ENCODE data around the gene RTTN. TPM values are rescaled to one million over a fixed set of nuclear protein-coding genes. Genes with fewer than 3 reads are reported as not detected.

Gene RTTN
- total RNA-seq, 1 experiment from 2014 or later, result 14.3 TPM

DNA sequence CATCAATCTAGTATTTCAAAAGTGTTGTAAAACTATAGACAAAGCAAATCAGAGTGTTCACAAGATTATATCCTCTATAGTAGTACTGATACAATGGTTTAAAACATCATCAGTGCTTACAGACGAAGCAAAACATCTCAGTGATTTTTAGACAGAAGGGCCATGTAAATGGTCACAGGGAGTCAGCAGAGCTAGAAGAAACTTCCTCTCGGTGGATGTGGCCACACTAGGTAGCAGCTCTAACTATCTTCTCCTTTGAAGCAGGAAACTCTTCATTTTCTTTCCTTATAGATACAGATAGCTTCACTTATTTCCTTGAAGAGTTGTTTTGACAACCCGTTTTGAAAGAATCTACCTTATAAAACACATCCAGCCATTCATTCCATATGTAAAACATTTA, 177.4 kb downstream of the RTTN start:
- intact Hi-C loops (cut with micrococcal nuclease; ENCODE audit: unreplicated experiment), result no loop called here
- no peaks in the 10 kb centered on the region for H3F3A ChIP-seq (ENCODE audit: insufficient read depth, low read depth)
- ChIA-PET CTCF (no interaction called here), POLR2A (ENCODE audit: unreplicated experiment) (no interaction called here)
- H3K9me3 ChIP-seq (ENCODE audit: insufficient read depth, low read depth), result no peaks in the 10 kb centered on the region
- BruUV-seq (replicated peaks), result no TSS peak
- TF ChIP-seq EZH2 (IDR thresholded peaks at IDR 0.05; ENCODE audit: low read depth), result no peak
- TF ChIP-seq, protein P1, sequence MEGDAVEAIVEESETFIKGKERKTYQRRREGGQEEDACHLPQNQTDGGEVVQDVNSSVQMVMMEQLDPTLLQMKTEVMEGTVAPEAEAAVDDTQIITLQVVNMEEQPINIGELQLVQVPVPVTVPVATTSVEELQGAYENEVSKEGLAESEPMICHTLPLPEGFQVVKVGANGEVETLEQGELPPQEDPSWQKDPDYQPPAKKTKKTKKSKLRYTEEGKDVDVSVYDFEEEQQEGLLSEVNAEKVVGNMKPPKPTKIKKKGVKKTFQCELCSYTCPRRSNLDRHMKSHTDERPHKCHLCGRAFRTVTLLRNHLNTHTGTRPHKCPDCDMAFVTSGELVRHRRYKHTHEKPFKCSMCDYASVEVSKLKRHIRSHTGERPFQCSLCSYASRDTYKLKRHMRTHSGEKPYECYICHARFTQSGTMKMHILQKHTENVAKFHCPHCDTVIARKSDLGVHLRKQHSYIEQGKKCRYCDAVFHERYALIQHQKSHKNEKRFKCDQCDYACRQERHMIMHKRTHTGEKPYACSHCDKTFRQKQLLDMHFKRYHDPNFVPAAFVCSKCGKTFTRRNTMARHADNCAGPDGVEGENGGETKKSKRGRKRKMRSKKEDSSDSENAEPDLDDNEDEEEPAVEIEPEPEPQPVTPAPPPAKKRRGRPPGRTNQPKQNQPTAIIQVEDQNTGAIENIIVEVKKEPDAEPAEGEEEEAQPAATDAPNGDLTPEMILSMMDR (conservative IDR thresholded peaks at IDR 0.05), result no peak
- H3K79me2 ChIP-seq (ENCODE audit: low read depth), result no peaks in the 10 kb centered on the region
- H3K36me3 ChIP-seq (ENCODE audit: low read depth), result no peaks in the 10 kb centered on the region
- DNase-seq, result no peak
- H3K4me2 ChIP-seq, result no peak overlapping the region
- no peak overlapping the region for H3K27ac ChIP-seq
- H3K9me2 ChIP-seq (ENCODE audit: insufficient read depth), result no peaks in the 10 kb centered on the region
- no peak overlapping the region for H2AFZ ChIP-seq
- no peaks in the 10 kb centered on the region for H3K27me3 ChIP-seq (ENCODE audit: insufficient read depth, low read depth)
- no peaks in the 10 kb centered on the region for H3K4me1 ChIP-seq (replicated peaks; ENCODE audit: insufficient read depth)
- H4K20me1 ChIP-seq (ENCODE audit: insufficient read depth), result no peaks in the 10 kb centered on the region
- H3K4me3 ChIP-seq, result no peak overlapping the region

DNA sequence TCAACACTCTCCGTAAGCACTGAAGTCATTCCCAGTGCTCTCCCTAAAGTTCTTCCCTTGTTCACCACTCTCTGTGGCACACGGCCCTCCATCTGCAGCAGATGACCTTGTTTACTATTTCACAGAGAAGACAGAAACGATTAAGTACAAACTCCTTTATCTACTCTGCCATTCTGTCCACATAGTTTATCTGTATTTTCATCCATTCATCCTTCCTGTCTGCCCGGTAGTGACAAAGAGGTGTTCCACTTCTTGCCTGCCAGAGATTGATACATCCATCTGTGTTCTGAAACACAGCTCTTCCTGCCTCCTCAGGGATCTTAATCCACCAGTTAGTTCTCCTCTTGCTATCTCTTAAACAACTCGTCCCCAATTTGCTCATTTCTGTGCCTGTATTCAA, 179.9 kb downstream of the RTTN start:
- H3K9me3 ChIP-seq (ENCODE audit: insufficient read depth, low read depth), result no peaks in the 10 kb centered on the region
- no peaks in the 10 kb centered on the region for H3K36me3 ChIP-seq (ENCODE audit: low read depth)
- TF ChIP-seq, protein P1 (conservative IDR thresholded peaks at IDR 0.05), result no peak
- no peak for TF ChIP-seq EZH2 (IDR thresholded peaks at IDR 0.05; ENCODE audit: low read depth)
- H3K27me3 ChIP-seq (ENCODE audit: insufficient read depth, low read depth), result no peaks in the 10 kb centered on the region
- no peak overlapping the region for H3K4me3 ChIP-seq
- H3K9me2 ChIP-seq (ENCODE audit: insufficient read depth), result no peaks in the 10 kb centered on the region
- no peak overlapping the region for H2AFZ ChIP-seq
- intact Hi-C loops (cut with micrococcal nuclease; ENCODE audit: unreplicated experiment), result no loop called here
- no peak overlapping the region for H3K27ac ChIP-seq
- no peaks in the 10 kb centered on the region for H3K4me1 ChIP-seq (replicated peaks; ENCODE audit: insufficient read depth)
- ChIA-PET CTCF (no interaction called here), POLR2A (ENCODE audit: unreplicated experiment) (no interaction called here)
- no TSS peak for BruUV-seq (replicated peaks)
- H3K4me2 ChIP-seq, result no peak overlapping the region
- H3K79me2 ChIP-seq (ENCODE audit: low read depth), result no peaks in the 10 kb centered on the region
- H3F3A ChIP-seq (ENCODE audit: insufficient read depth, low read depth), result no peaks in the 10 kb centered on the region
- DNase-seq, result no peak
- H4K20me1 ChIP-seq (ENCODE audit: insufficient read depth), result no peaks in the 10 kb centered on the region

- H3K79me2 ChIP-seq (ENCODE audit: low read depth), result no peaks in the 10 kb centered on the region
- no peaks in the 10 kb centered on the region for H4K20me1 ChIP-seq (ENCODE audit: insufficient read depth)
- H3K36me3 ChIP-seq (ENCODE audit: low read depth), result no peaks in the 10 kb centered on the region
- no peaks in the 10 kb centered on the region for H3K4me1 ChIP-seq (replicated peaks; ENCODE audit: insufficient read depth)
- no peaks in the 10 kb centered on the region for H3K9me3 ChIP-seq (ENCODE audit: insufficient read depth, low read depth)
- ChIA-PET POLR2A (ENCODE audit: unreplicated experiment) (no interaction called here), CTCF (no interaction called here)
- no peak overlapping the region for H3K4me2 ChIP-seq
- no peak overlapping the region for H3K27ac ChIP-seq
- H3K9me2 ChIP-seq (ENCODE audit: insufficient read depth), result no peaks in the 10 kb centered on the region
- H3K4me3 ChIP-seq, result no peak overlapping the region
- no peaks in the 10 kb centered on the region for H3K27me3 ChIP-seq (ENCODE audit: insufficient read depth, low read depth)
- no peak overlapping the region for H2AFZ ChIP-seq
- TF ChIP-seq, protein P1 (conservative IDR thresholded peaks at IDR 0.05), result no peak
- no peak for TF ChIP-seq EZH2 (IDR thresholded peaks at IDR 0.05; ENCODE audit: low read depth)
- H3F3A ChIP-seq (ENCODE audit: insufficient read depth, low read depth), result no peaks in the 10 kb centered on the region
- no TSS peak for BruUV-seq (replicated peaks)
- intact Hi-C loops (cut with micrococcal nuclease; ENCODE audit: unreplicated experiment), result no loop called here
- no peak for DNase-seq
Measured at GRCh38 chr18:70024829-70025228, 180.7 kb downstream of the RTTN start.

Measured in PC-9 (cell line).